AG04450 (cell line): ENCODE results near the gene CLDN8. TPM values are rescaled to one million over a fixed set of nuclear protein-coding genes. Genes with fewer than 3 reads are reported as not detected.

Source experiments
- CTCF ChIA-PET: fragments of 300-600, 350-600 bp; formaldehyde crosslinking; extraction: SDS; loops from one replicate; lab custom pipeline; 2022; ENCODE audit warnings: antibody characterized with exemption, inconsistent platforms; lab: Charles Lee
- POLR2A ChIA-PET: fragments of 350-600 bp; formaldehyde crosslinking; extraction: SDS; loops from one replicate; lab custom pipeline; 2021; ENCODE audit warnings: antibody characterized with exemption, inconsistent platforms; lab: Yijun Ruan, JAX
- DNase-seq: peaks from one replicate; pipeline ENCODE4 v3.0.0-alpha.2; 2011; ENCODE audit warnings: low read depth, low spot score
- H3K27ac ChIP-seq: one replicate; pipeline ENCODE4 v1.5.1; 2012; ENCODE audit warnings: low read depth, low read length, control low read depth
- H3K27me3 ChIP-seq: one replicate; pipeline ENCODE4 v1.6.0; 2012; ENCODE audit warnings: low read length; ENCODE audit not compliant: control insufficient read depth, insufficient read depth
- H3K4me3 ChIP-seq: 2 replicates; pipeline ENCODE4 v1.5.1; 2011; ENCODE audit warnings: mild to moderate bottlenecking, low read depth, low read length, control low read depth
- H3K9me3 ChIP-seq: 2 replicates; pipeline ENCODE4 v1.5.1; 2012; ENCODE audit warnings: low read length; ENCODE audit not compliant: control insufficient read depth, insufficient read depth
- polyA minus RNA-seq: library from RNA; depleted of rRNA, polyadenylated mRNA; stranded (reverse); fragments of >200 nt; gene quantifications from 2 replicates; pipeline ENCODE4 v1.2.3, GENCODE V29; 2011; rRNA and poly(A)+ RNA removed
- polyA plus RNA-seq: library from polyadenylated mRNA; depleted of rRNA; stranded (reverse); fragments of >200 nt; gene quantifications from 2 replicates; pipeline ENCODE4 v1.2.3, GENCODE V29; 2011; rRNA removed
- TF ChIP-seq, protein P1 (sequence below): IDR thresholded peaks from 2 replicates; pipeline ENCODE4 v1.5.1; 2011; ENCODE audit warnings: low read depth, low read length, control low read depth, inconsistent platforms

Gene CLDN8
- not detected in 2 replicates for polyA plus RNA-seq
- polyA minus RNA-seq, result not detected in 2 replicates

DNA sequence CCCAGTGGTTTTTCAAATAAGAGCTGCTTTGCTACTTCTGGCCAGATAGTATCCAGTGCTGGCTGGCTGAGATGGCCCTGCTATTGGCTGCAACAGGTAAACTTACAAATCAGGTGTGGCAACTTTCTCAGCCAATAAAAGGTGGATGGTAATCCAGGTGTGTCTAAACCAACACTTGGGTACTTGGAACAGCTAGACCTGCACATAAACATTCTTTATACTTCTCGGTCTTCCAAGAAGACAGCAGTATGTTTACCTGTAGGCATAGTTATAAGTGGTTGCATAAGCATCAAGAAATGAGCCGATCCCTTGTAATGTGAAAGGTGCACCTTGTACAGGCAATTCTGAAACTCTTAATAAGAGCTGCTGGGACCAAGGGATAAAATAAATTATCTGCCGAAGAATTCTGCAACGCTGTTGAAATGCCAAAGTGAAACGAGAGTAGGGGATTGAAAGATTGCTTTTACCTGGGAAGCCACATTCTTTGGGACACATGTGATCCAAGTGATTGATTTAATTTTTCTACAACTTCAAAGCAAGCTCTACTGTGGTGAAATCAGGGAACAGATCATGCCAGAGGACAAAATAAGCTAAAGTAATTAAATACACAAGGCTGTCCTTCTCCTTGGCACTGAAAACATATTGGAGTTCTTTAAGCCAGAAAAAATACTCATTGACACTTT, at the start of gene CLDN8:
Gene CLDN8 (minus strand): TSS at position 57 of the 683 bp plus-strand sequence. CDS start 172 bp downstream, outside the sequence.
- Histone ChIP-seq H3K4me3 (no peak within 1 kb of the TSS), H3K27ac (no peak within 1 kb of the TSS), H3K9me3 (peaks cover 14% of the 10 kb centered on the region), H3K27me3 (no peaks in the 10 kb centered on the region)
- DNase-seq, result no peak
- TF ChIP-seq, protein P1, sequence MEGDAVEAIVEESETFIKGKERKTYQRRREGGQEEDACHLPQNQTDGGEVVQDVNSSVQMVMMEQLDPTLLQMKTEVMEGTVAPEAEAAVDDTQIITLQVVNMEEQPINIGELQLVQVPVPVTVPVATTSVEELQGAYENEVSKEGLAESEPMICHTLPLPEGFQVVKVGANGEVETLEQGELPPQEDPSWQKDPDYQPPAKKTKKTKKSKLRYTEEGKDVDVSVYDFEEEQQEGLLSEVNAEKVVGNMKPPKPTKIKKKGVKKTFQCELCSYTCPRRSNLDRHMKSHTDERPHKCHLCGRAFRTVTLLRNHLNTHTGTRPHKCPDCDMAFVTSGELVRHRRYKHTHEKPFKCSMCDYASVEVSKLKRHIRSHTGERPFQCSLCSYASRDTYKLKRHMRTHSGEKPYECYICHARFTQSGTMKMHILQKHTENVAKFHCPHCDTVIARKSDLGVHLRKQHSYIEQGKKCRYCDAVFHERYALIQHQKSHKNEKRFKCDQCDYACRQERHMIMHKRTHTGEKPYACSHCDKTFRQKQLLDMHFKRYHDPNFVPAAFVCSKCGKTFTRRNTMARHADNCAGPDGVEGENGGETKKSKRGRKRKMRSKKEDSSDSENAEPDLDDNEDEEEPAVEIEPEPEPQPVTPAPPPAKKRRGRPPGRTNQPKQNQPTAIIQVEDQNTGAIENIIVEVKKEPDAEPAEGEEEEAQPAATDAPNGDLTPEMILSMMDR, result no peak
- ChIA-PET POLR2A (no interaction called here), CTCF (no interaction called here)

DNA sequence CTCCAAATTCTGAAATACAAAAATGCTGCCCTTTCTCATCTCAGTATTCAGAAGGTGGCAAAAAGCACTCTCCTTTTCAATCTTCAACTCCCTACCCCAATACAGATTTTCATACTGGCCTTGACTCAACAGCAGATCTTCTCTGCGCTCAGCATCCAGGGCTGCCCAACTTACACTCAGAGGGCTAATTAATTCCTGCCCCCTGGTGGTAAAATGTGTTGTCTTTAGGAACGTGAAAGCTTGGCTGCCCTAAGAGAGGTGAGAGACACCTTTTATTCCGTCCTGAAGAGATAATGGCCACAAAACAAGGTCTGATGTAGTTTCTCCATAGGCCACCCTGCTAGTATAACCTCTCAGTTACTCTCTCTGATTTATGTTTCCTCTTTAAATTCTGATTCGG, 41.9 kb upstream of the CLDN8 start:
- peaks cover 11% of the 10 kb centered on the region; the same call in 1 of the 2 replicates for H3K9me3 ChIP-seq
- no peak overlapping the region for H3K4me3 ChIP-seq
- ChIA-PET CTCF (interaction anchor here (0.6 kb wide), 1 partner anchor 1168 kb away, joined by 8 read pairs; no protein-coding TSS in a partner anchor), POLR2A (no interaction called here)
- no peak for DNase-seq
- H3K27ac ChIP-seq, result no peak overlapping the region
- H3K27me3 ChIP-seq, result no peaks in the 10 kb centered on the region
- TF ChIP-seq, protein P1, result no peak

DNA sequence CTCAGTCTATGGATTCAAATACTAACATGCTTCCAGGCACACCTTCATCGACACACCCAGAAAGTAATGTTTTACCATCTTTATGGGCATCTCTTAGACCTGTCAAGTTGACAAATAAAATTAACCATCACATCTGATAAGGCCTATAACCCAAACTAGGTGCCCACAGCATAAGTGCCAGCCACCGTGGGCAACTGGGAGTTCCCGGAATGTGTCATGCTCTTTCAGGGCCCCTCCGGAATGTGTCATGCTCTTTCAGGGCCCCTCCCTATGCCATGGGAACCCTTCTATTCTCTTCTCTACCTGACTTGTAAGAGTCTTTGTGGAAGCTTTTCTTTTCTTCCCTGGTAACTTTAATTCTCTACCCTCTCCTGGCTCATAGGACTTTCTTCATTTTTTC, 40.2 kb upstream of the CLDN8 start:
- TF ChIP-seq, protein P1, result no peak
- no peak overlapping the region for H3K4me3 ChIP-seq
- ChIA-PET CTCF (no interaction called here), POLR2A (no interaction called here)
- no peak overlapping the region for H3K27ac ChIP-seq
- no peaks in the 10 kb centered on the region for H3K27me3 ChIP-seq
- peaks cover 7% of the 10 kb centered on the region; the same call in 1 of the 2 replicates for H3K9me3 ChIP-seq
- DNase-seq, result no peak

DNA sequence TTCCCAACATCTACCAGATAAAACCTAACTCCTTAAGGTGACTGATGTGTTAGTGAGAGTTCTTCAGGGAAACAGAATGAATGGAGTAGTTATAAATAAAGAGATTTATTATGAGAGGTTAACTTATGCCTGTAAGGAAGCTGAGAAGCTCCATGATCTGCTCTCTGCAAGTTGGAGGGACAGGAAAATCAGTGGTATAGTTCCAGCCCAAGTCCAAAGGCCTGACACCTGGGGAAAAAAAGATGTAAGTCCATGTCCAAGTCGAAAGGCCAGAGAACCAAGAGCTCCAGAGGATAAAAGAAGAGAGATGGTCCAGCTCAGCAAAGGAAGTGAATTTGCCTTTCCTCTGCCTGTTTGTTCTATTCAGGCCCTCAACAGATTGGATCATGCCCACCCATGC, 39.8 kb upstream of the CLDN8 start:
- TF ChIP-seq, protein P1, result no peak
- H3K9me3 ChIP-seq, result peaks cover 7% of the 10 kb centered on the region; the same call in 1 of the 2 replicates
- no peaks in the 10 kb centered on the region for H3K27me3 ChIP-seq
- POLR2A ChIA-PET, result no interaction called here
- H3K4me3 ChIP-seq, result no peak overlapping the region
- no peak overlapping the region for H3K27ac ChIP-seq
- DNase-seq, result no peak
- CTCF ChIA-PET, result no interaction called here

DNA sequence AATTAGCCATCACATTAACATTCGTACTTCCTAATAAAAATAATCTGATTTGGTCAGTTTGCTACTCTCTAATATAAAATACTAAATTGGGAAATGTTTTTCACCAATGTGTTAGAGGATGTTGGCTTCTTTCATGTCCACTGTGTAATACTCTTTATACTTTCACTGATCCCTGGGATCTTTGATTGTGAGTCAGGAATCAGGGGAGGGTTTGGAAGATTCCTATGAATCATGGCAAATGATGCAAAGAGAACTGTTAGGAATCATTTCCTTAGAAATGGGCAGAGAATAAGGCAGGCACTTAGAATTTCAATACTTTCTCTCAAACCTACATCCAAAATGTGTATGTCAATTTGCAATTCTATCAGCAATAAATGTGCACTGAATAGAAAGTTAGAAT, 35.9 kb upstream of the CLDN8 start:
- CTCF ChIA-PET, result no interaction called here
- Histone ChIP-seq H3K27me3 (no peaks in the 10 kb centered on the region), H3K9me3 (peaks cover 5% of the 10 kb centered on the region; the same call in 1 of the 2 replicates), H3K27ac (no peak overlapping the region), H3K4me3 (no peak overlapping the region)
- TF ChIP-seq, protein P1, result no peak
- DNase-seq, result no peak
- POLR2A ChIA-PET, result no interaction called here
